SK-N-SH treated with all-trans-retinoic acid at 6 μM for 48 hours (cell line): ENCODE data around the gene RTN1.

ENCODE experiments used
- ATAC-seq: fragments of 200-7000 bp; cut with Tn5 transposase; 3 replicates; pipeline ENCODE4 v1.9.1; 2020; ENCODE audit warnings: mild to moderate bottlenecking, moderate library complexity
- ARNTL ChIP-seq: fragments of 450-650 bp; formaldehyde crosslinking; IDR thresholded peaks from 2 replicates; pipeline ENCODE4 v1.5.0; 2020; ENCODE audit warnings: low read depth, mild to moderate bottlenecking, moderate library complexity, borderline replicate concordance
- BACH2 ChIP-seq: fragments of 250-450 bp; sonication (Bioruptor Pico); IDR thresholded peaks from 2 replicates; pipeline ENCODE4 v1.9.0; 2021; ENCODE audit warnings: mild to moderate bottlenecking, borderline replicate concordance
- CSDC2 ChIP-seq: fragments of 250-450 bp; sonication (Bioruptor Pico); IDR thresholded peaks from 2 replicates; pipeline ENCODE4 v1.5.0; 2020; ENCODE audit warnings: mild to moderate bottlenecking, moderate library complexity
- ESRRG ChIP-seq: fragments of 250-450 bp; sonication (Bioruptor Pico); IDR thresholded peaks from 2 replicates; pipeline ENCODE4 v1.6.1; 2021; ENCODE audit warnings: mild to moderate bottlenecking
- GLIS3 ChIP-seq: fragments of 250-450 bp; sonication (Bioruptor Pico); IDR thresholded peaks from 2 replicates; pipeline ENCODE4 v1.5.0; 2020; ENCODE audit warnings: mild to moderate bottlenecking, moderate library complexity
- ISL1 ChIP-seq: fragments of 250-450 bp; sonication (Bioruptor Pico); IDR thresholded peaks from 2 replicates; pipeline ENCODE4 v2.1.2; 2022; ENCODE audit warnings: mild to moderate bottlenecking, moderate library complexity
- OSR1 ChIP-seq: fragments of 250-450 bp; sonication (Bioruptor Pico); IDR thresholded peaks from 2 replicates; pipeline ENCODE4 v1.8.0; 2022; ENCODE audit warnings: moderate library complexity, mild to moderate bottlenecking, inconsistent platforms
- RARB ChIP-seq: fragments of 250-450 bp; sonication (Bioruptor Pico); IDR thresholded peaks from 2 replicates; pipeline ENCODE4 v1.8.0; 2021; ENCODE audit warnings: mild to moderate bottlenecking, moderate library complexity
- SNAI2 ChIP-seq: fragments of 250-450 bp; sonication (Bioruptor Pico); IDR thresholded peaks from 2 replicates; pipeline ENCODE4 v1.5.0; 2020; ENCODE audit warnings: mild to moderate bottlenecking, moderate library complexity
- TCF4 ChIP-seq: fragments of 250-450 bp; sonication (Bioruptor Pico); IDR thresholded peaks from 2 replicates; pipeline ENCODE4 v1.8.0; 2021; ENCODE audit warnings: mild to moderate bottlenecking, moderate library complexity, borderline replicate concordance
- TOX ChIP-seq: fragments of 250-450 bp; sonication (Bioruptor Pico); IDR thresholded peaks from 2 replicates; pipeline ENCODE4 v1.8.0; 2021; ENCODE audit warnings: mild to moderate bottlenecking, moderate library complexity, borderline replicate concordance
- ZC3H10 ChIP-seq: fragments of 250-450 bp; sonication (Bioruptor Pico); IDR thresholded peaks from 2 replicates; pipeline ENCODE4 v1.5.1; 2021; ENCODE audit warnings: mild to moderate bottlenecking, moderate library complexity
- ZFP30 ChIP-seq: fragments of 450-650 bp; formaldehyde crosslinking; IDR thresholded peaks from 2 replicates; pipeline ENCODE4 v1.5.0; 2022; ENCODE audit warnings: mild to moderate bottlenecking, moderate library complexity
- ZNF565 ChIP-seq: fragments of 450-650 bp; formaldehyde crosslinking; conservative IDR thresholded peaks from 2 replicates; pipeline ENCODE4 v1.5.0; 2020; ENCODE audit warnings: low read depth, mild to moderate bottlenecking, moderate library complexity
- ZNF70 ChIP-seq: fragments of 450-650 bp; formaldehyde crosslinking; IDR thresholded peaks from 2 replicates; pipeline ENCODE4 v1.5.0; 2020; ENCODE audit warnings: mild to moderate bottlenecking, moderate library complexity
- ZNF8 ChIP-seq: fragments of 450-650 bp; formaldehyde crosslinking; IDR thresholded peaks from 2 replicates; pipeline ENCODE4 v1.5.0; 2020; ENCODE audit warnings: mild to moderate bottlenecking, moderate library complexity
- TF ChIP-seq, protein P1 (sequence below): fragments of 250-450 bp; sonication (Bioruptor Pico); IDR thresholded peaks from 2 replicates; pipeline ENCODE4 v1.8.0; 2020; ENCODE audit warnings: mild to moderate bottlenecking, moderate library complexity, borderline replicate concordance
- TF ChIP-seq, protein P2 (sequence below): fragments of 250-450 bp; sonication (Bioruptor Pico); IDR thresholded peaks from 2 replicates; pipeline ENCODE4 v1.8.0; 2021; ENCODE audit warnings: low read depth, mild to moderate bottlenecking, moderate library complexity, borderline replicate concordance
- TF ChIP-seq, protein P3 (sequence below): fragments of 250-450 bp; sonication (Bioruptor Pico); IDR thresholded peaks from 2 replicates; pipeline ENCODE4 v1.5.1; 2021; ENCODE audit warnings: mild to moderate bottlenecking, moderate library complexity
- TF ChIP-seq, protein P4 (sequence below): fragments of 250-450 bp; sonication (Bioruptor Pico); IDR thresholded peaks from 2 replicates; pipeline ENCODE4 v1.5.1; 2020; ENCODE audit warnings: low read depth, mild to moderate bottlenecking, moderate library complexity
- TF ChIP-seq, protein P5 (sequence below): fragments of 250-450 bp; sonication (Bioruptor Pico); IDR thresholded peaks from 2 replicates; pipeline ENCODE4 v1.5.0; 2020; ENCODE audit warnings: mild to moderate bottlenecking, moderate library complexity

Gene RTN1

DNA sequence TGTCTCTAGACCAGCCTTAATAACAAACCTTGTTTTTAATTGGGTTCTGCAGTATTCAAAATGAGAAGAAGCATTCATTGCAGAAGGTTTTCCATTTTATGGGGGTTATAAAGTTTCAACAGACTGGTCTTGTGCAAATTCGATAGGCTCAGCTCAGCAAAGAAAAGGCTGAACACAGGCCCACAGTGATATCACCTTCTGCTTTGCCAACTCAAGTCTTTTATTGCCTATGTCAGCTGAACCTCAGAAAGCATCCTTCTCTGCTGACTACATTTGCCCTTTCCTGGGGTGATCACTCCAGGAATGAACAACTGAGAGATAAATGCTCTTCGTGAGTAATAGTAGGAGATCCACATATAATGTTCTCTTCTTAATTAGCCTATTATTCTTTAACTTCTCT, 159.5 kb downstream of the RTN1 start:
- no peak for ATAC-seq

DNA sequence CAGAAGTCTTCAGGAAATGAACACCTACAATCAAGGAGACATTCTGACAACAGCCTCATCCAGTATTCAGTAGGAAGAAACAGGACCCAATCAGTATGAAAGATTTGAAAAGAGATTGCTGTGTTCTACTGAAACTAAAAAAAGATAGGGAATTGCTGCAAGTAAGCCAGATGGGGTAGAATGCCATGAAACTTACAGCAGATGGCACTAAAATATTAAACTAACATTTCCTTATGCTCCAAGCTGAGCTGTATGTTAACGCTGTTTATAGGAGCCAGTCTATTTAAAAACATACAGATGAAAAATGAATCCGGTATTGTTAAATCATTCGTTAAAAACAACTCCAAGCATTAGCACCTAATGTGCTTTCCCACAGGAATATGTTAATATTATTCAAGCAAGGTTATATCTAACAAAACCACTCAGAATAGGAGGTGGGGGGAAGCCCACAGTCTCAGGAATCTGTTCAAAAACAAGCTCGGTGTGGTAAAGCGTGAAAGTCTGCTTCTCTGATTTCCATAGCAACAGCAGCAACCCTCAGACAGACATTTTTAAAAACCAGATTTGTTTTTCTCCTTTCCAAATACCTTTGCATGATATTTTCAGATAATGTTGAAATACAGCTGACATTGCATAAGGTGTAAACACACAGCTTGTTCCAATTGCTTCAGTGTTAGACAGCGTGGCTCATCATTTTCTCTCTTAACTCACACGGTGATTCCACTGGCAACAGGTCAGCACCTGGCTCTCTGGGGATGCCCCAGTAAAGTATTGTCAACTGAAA, 162.6 kb downstream of the RTN1 start:
- TF ChIP-seq, protein P1, sequence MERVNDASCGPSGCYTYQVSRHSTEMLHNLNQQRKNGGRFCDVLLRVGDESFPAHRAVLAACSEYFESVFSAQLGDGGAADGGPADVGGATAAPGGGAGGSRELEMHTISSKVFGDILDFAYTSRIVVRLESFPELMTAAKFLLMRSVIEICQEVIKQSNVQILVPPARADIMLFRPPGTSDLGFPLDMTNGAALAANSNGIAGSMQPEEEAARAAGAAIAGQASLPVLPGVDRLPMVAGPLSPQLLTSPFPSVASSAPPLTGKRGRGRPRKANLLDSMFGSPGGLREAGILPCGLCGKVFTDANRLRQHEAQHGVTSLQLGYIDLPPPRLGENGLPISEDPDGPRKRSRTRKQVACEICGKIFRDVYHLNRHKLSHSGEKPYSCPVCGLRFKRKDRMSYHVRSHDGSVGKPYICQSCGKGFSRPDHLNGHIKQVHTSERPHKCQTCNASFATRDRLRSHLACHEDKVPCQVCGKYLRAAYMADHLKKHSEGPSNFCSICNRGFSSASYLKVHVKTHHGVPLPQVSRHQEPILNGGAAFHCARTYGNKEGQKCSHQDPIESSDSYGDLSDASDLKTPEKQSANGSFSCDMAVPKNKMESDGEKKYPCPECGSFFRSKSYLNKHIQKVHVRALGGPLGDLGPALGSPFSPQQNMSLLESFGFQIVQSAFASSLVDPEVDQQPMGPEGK (CRISPR knock-in tag) = no peak
- TF ChIP-seq ISL1 (no peak), SNAI2 (CRISPR knock-in tag) (no peak), ZNF70 (CRISPR knock-in tag) (no peak)
- TF ChIP-seq, all 23 proteins: peak for 0
- ATAC-seq = no peak

More for the DNA sequence above, 159.5 kb downstream of the RTN1 start:
- TF ChIP-seq ZNF8 = no peak

DNA sequence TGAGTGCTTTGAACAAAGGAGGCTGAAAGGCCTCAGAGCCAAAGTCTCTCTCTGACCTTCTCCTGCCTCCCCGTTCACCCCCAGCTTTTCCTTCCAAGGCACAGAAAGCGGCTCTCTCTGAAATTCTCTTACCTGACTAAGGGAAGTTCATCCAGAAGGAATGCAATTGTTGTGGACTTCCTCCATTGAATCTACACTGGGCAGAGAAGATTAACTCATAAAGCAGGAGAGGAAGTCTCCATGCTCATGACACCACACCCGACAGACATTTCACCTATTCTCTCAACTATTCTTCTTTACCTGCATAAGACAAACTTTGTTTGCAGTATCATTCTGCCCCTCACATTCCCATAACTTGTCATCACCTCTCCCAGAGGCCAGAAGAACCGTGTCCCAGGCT, 164.7 kb downstream of the RTN1 start:
- TF ChIP-seq ZNF565 (no peak), ZFP30 (CRISPR knock-in tag) (no peak), TCF4 (CRISPR knock-in tag) (no peak), ZNF8 (no peak), OSR1 (CRISPR knock-in tag) (no peak), SNAI2 (CRISPR knock-in tag) (no peak), ESRRG (CRISPR knock-in tag) (no peak), ARNTL (CRISPR knock-in tag) (no peak)
- TF ChIP-seq, protein P1 (CRISPR knock-in tag) = no peak
- TF ChIP-seq, protein P2, sequence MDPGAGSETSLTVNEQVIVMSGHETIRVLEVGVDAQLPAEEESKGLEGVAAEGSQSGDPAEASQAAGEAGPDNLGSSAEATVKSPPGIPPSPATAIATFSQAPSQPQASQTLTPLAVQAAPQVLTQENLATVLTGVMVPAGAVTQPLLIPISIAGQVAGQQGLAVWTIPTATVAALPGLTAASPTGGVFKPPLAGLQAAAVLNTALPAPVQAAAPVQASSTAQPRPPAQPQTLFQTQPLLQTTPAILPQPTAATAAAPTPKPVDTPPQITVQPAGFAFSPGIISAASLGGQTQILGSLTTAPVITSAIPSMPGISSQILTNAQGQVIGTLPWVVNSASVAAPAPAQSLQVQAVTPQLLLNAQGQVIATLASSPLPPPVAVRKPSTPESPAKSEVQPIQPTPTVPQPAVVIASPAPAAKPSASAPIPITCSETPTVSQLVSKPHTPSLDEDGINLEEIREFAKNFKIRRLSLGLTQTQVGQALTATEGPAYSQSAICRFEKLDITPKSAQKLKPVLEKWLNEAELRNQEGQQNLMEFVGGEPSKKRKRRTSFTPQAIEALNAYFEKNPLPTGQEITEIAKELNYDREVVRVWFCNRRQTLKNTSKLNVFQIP (CRISPR knock-in tag) = no peak
- no peak for ATAC-seq

DNA sequence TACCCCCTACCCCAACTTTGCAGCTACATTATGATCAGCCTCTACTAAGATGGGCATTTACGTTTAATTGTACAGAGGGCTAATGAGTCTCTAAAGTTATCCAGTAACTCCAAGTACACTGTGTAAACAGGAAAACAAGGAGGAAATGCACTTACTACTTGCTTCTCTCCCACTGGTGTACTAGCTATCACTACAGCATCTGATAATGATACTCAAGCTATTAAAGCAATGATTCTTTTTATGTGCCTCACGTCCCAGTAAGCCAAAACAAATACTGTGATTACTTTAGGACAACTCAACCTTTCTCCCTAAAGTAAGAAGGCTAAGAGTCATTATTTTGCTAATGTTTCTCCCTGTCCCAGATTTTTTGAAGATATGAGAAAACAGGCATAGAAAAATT, 165.3 kb downstream of the RTN1 start:
- TF ChIP-seq, protein P3, sequence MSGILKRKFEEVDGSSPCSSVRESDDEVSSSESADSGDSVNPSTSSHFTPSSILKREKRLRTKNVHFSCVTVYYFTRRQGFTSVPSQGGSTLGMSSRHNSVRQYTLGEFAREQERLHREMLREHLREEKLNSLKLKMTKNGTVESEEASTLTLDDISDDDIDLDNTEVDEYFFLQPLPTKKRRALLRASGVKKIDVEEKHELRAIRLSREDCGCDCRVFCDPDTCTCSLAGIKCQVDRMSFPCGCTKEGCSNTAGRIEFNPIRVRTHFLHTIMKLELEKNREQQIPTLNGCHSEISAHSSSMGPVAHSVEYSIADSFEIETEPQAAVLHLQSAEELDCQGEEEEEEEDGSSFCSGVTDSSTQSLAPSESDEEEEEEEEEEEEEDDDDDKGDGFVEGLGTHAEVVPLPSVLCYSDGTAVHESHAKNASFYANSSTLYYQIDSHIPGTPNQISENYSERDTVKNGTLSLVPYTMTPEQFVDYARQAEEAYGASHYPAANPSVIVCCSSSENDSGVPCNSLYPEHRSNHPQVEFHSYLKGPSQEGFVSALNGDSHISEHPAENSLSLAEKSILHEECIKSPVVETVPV (CRISPR knock-in tag) = no peak
- TF ChIP-seq ESRRG (CRISPR knock-in tag) (no peak), ZNF565 (no peak), ZNF70 (CRISPR knock-in tag) (no peak), OSR1 (CRISPR knock-in tag) (no peak), CSDC2 (CRISPR knock-in tag) (no peak), TCF4 (CRISPR knock-in tag) (no peak), ZFP30 (CRISPR knock-in tag) (no peak), ARNTL (CRISPR knock-in tag) (no peak), ZC3H10 (no peak), TOX (CRISPR knock-in tag) (no peak), GLIS3 (no peak), BACH2 (no peak), SNAI2 (CRISPR knock-in tag) (no peak), ISL1 (no peak), RARB (CRISPR knock-in tag) (no peak), ZNF8 (no peak)
- TF ChIP-seq, protein P4, sequence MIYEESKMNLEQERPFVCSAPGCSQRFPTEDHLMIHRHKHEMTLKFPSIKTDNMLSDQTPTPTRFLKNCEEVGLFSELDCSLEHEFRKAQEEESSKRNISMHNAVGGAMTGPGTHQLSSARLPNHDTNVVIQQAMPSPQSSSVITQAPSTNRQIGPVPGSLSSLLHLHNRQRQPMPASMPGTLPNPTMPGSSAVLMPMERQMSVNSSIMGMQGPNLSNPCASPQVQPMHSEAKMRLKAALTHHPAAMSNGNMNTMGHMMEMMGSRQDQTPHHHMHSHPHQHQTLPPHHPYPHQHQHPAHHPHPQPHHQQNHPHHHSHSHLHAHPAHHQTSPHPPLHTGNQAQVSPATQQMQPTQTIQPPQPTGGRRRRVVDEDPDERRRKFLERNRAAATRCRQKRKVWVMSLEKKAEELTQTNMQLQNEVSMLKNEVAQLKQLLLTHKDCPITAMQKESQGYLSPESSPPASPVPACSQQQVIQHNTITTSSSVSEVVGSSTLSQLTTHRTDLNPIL = no peak
- TF ChIP-seq, protein P1 (CRISPR knock-in tag) = no peak
- TF ChIP-seq, protein P5, sequence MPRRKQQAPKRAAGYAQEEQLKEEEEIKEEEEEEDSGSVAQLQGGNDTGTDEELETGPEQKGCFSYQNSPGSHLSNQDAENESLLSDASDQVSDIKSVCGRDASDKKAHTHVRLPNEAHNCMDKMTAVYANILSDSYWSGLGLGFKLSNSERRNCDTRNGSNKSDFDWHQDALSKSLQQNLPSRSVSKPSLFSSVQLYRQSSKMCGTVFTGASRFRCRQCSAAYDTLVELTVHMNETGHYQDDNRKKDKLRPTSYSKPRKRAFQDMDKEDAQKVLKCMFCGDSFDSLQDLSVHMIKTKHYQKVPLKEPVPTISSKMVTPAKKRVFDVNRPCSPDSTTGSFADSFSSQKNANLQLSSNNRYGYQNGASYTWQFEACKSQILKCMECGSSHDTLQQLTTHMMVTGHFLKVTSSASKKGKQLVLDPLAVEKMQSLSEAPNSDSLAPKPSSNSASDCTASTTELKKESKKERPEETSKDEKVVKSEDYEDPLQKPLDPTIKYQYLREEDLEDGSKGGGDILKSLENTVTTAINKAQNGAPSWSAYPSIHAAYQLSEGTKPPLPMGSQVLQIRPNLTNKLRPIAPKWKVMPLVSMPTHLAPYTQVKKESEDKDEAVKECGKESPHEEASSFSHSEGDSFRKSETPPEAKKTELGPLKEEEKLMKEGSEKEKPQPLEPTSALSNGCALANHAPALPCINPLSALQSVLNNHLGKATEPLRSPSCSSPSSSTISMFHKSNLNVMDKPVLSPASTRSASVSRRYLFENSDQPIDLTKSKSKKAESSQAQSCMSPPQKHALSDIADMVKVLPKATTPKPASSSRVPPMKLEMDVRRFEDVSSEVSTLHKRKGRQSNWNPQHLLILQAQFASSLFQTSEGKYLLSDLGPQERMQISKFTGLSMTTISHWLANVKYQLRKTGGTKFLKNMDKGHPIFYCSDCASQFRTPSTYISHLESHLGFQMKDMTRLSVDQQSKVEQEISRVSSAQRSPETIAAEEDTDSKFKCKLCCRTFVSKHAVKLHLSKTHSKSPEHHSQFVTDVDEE (CRISPR knock-in tag) = no peak
- ATAC-seq = no peak
